DMS 273 treated with DMSO at 0.1 percent for 48 hours (cell line): ENCODE measurements around the gene SEC24D.
"Not testable (repeated sequence)": the region's sequence is repeated elsewhere in the genome, so short reads cannot be mapped to it uniquely, and the experiment has no call there.

Source experiments
- DNase-seq: peaks from one replicate; lab custom pipeline; 2025; lab: John Stamatoyannopoulos, UW

The SEC24D gene

GRCh38 chr4:118810991-118811764 is 24.7 kb downstream of the SEC24D start:
- DNase-seq, result no peak

DNA sequence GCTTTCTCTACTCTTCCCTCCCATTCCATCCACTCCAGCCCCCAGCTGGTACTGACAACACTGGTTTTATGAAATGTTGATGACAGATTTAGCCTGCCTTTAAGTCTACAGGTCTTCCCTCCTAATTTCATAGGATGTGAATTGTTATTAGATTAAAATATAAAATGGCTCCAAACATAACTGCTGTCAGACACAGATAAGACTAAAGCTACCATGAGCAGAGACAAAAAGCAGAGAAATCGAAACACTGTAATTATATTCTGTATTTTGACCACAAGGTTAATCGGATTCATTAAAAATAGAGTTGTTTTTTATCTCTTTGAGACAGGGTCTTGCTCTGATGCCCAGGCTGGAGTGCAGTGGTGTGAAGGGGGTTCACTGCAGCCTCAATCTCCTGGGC is 28.3 kb downstream of the SEC24D start:
- no peak for DNase-seq

- no peak for DNase-seq
These were observed 32.7 kb downstream of the SEC24D start for GRCh38 chr4:118803253-118803652.

- no peak for DNase-seq
These were observed 33.9 kb downstream of the SEC24D start for GRCh38 chr4:118801895-118802575.

- no peak for DNase-seq
These were observed 36.5 kb downstream of the SEC24D start for GRCh38 chr4:118799231-118799942.

DNA sequence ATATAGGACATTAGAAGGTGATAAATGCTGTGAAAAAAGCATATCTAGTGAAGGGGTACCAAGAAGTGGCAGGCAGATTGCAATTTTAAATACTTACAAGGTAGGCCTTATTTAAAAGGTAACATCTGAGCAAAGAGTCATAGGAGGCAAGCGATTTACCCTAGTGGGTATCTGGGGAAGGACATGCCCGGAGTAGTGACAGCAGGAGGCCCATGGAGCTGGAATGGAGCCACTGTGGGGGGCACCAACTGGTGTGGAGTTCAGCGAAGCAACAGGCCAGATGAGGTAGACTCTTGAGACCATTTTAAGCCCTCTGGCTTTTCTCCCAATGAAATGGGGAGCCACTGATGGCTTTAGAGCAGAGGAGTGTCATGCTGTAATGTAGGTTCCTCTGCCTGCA is 37.3 kb downstream of the SEC24D start:
- peak; percentile 12 for DNase-seq

DNA sequence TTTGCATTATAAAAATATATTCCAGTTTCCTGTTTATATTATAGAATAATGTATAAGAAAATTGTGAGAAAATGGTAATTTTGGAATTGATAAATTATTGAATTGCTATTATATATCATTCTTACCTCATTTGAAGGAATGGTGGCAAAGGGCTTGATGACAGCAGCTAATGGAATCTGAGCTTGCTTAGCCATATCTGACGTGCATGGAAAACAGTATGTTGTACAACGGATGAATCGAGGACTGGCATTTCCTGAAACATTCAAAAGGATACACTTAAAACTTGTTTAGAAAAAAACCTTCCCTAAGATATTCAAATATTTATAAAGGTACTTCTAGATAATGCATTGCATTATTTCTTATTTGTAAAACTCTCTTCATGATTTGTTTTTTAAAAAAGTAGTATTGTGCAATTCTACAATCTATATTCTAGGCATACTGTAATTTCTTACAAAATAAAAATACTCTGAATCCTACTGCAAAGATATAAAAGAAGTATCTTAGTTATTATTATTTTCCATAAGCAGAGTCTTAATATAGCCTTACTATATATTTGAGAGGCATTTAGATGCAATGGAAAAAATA is 38.3 kb downstream of the SEC24D start:
- DNase-seq, result no peak

GRCh38 chr4:118791690-118792446 is 44.1 kb downstream of the SEC24D start:
- not testable (repeated sequence) for DNase-seq

DNA sequence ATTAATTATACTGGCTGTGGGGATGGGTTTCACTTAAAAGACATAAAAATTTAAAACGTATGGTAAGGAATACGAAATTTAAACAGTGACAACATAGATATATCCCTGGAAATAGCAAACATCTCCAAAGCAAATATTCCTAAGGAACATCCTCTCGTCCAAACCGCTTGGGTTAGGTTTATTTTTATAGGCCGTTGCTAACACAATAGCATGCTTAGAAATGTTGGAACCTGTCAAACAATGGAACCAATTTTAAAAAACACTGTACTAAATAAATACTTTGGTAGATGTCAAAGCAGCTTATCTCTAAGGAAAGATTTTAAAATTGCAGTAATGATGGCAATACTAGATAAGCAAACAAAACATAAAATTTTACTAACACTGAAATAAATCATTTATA is 45.4 kb downstream of the SEC24D start:
- DNase-seq, result no peak

DNA sequence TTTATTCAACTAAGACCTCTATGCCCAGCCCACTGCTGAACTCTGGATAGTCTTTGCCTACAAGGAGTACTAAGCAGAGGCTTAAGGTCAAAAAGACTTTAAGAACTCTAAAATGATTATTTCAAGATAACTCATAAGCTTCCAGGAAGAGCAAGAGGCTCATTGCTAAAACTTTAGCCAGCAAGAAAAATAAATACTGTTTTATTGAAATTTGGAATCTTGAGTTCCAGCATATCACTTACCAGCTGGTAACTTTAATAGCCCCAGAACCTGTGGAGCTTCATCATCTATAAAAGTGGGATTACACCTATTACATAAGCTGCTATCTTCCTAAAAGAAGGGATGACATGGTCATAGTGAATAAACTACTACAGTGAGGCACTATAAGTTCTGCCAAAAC is 47.0 kb downstream of the SEC24D start:
- DNase-seq, result no peak

DNA sequence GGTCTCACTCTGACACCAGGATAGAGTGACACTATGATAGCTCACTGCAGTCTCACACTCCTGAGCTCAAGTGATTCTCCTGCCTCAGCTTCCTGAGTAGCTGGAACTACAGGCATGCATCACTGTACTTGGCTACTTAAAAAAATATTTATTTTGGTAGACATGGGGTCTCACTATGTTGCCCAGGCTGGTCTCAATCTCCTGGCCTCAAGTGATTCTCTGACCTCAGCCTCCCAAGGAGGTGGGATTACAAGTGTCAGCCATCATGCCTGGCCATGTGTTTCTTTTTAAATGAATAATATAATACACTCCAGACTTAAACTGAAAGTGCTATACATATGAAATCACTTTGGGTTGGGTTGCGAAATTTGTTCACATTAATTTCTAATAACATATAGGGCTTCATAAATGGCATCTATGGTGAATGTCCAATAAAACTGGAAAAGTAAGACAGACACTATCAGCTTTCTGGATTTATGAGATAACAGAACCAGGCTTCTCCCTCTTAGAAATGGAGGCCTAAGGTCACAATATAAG is 48.0 kb downstream of the SEC24D start:
- no peak for DNase-seq

- DNase-seq, result no peak
These were observed 51.1 kb downstream of the SEC24D start for GRCh38 chr4:118784776-118785175.

DNA sequence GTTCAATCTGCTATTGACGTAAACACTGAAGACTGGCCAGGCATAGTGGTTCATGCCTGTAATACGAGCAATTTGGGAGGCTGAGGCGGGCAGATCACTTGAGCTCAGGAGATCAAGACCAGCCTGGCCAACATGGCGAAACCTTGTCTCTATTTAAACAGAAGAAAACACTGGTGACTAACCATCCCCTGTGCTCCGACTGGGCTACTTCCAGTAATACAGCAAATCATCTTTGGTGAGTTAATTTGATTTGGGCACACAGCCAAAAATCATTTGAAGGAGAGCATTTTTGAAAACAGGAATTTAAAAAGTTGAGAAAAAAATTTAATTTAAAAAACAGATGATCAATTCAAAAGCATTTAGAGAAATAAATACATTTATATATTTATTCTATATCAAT is 52.0 kb downstream of the SEC24D start:
- DNase-seq, result no peak

GRCh38 chr4:118782886-118783285 is 53.0 kb downstream of the SEC24D start:
- DNase-seq, result not testable (repeated sequence)

DNA sequence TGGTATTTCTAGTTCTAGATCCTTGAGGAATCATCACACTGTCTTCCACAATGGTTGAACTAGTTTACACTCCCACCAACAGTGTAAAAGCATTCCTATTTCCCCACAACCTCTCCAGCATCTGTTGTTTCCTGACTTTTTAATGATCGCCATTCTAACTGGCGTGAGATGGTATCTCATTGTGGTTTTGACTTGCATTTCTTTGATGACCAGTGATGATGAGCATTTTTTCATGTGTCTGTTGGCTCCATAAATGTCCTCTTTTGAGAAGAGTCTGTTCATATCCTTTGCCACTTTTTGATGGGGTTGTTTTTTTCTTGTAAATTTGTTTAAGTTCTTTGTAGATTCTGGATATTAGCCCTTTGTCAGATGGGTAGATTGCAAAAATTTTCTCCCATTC is 58.3 kb downstream of the SEC24D start:
- not testable (repeated sequence) for DNase-seq

- not testable (repeated sequence) for DNase-seq
These were observed 58.8 kb downstream of the SEC24D start for GRCh38 chr4:118776955-118777640.

DNA sequence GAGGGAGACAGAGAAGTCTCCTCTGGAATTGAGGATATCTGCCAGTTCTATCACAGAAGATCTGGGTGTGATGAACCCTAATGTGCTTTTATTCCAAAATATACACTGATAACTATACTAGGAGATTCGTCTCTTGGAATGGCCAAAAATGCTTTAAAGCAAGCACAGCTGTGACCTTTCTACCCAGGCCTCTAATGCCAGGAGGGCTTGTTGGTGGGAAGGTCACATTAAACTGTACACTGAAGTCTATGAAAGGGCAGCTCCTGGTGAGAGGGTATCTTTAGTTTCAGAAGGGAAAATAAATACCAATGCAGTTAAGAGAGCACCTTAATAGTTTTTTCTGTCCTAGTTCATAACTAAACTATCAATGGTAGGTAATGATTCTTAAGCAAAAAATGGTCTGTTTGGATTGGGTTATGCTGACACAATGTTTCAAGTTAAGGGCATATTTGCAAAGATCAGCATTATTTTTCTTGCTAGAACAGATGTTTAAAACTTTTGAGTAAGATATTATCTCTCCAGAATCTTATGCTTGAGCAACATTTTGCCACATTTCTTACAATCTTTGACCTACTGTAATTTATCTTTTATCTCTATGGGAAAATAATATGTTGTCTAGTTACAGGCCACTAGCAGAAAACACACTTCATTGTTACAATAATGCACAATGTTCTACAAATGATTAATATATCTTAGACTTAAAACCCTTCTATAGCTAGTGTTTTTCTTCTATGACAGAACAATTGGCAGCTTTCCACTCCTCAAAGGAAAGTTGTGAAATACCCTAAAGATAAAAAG is 59.6 kb downstream of the SEC24D start:
- no peak for DNase-seq

DNA sequence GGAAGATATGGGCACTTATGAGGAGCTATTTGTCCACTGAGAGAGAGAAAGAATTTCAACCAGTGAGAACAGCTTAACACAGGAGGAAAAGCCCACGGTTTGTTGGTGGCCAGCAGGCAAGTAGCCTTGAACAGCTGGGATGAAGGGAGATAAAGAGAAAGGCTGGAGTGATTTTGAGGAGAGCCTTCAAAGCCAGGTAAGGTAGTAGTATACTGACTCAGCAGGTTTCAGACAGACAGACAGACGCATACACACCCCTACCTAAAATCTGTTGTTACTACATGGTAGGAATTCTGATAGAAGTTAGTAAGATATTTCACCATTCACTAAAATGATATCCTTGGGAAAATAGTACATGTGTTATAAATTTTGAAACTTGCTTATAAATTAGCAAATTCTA is 60.5 kb downstream of the SEC24D start:
- no peak for DNase-seq

- peak; percentile 1 for DNase-seq
These were observed 60.9 kb downstream of the SEC24D start for GRCh38 chr4:118774989-118775388.

DNA sequence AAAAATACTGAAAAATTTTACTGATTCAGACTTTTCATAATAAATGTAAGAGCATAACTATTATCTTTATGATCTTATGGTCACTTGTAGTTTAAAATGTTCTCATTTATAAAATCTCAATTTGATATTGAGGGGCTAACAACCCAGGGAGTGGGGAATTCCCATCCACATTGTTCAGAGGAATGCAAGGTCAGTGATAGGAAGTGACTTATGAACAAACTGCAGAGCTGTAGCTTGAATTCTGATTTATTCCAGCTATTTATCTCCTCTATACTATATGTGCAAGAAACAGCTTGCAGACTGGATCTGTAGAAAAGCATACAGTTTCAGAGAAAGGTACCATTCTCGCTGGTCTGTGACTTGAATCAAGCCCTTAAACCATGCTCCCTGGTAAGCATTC is 61.6 kb downstream of the SEC24D start:
- DNase-seq, result no peak
